Measurements from ENCODE around the gene FBXO8. TPM values are rescaled to one million over a fixed set of nuclear protein-coding genes. Genes with fewer than 3 reads are reported as not detected.

Gene FBXO8
- total and polyA plus RNA-seq, 9 donors: 12.0 to 22.0 (median 14.5) TPM

DNA sequence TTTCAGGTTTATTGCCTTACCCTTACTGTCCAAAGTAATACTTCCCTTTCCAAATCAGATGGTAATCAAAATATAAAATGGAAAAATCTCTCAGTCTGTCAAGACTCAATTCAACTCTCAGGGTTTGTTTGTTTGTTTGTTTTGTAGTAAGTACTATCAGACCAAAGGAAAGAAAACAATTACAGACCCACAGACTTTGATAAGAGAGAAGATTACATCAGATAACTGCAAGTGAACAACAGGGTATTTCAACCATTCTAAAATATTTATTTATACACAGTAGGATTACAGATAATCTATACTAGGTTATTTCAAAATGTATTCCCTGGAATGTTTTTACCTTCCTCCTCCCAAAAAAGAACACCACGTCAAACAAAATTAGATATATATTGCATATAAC, 28.9 kb downstream of the FBXO8 start:
- DNase-seq: no peak
- Histone ChIP-seq H3K9me3 (replicated peaks; ENCODE audit: control insufficient read depth, low read depth, low read length) (no peaks in the 10 kb centered on the region), H3K36me3 (ENCODE audit: control insufficient read depth, insufficient read depth, low read length) (no peaks in the 10 kb centered on the region), H3K27me3 (ENCODE audit: control insufficient read depth, insufficient read depth, low read length) (no peaks in the 10 kb centered on the region), H3K4me1 (ENCODE audit: control insufficient read depth, insufficient read depth, low read length) (peaks cover 3% of the 10 kb centered on the region), H3K4me3 (ENCODE audit: low read length) (no peak overlapping the region), H3K27ac (ENCODE audit: low read length) (no peak overlapping the region)
- WGBS (ENCODE audit: insufficient coverage): no CpG with 5 or more reads among the region's 1 CpG

DNA sequence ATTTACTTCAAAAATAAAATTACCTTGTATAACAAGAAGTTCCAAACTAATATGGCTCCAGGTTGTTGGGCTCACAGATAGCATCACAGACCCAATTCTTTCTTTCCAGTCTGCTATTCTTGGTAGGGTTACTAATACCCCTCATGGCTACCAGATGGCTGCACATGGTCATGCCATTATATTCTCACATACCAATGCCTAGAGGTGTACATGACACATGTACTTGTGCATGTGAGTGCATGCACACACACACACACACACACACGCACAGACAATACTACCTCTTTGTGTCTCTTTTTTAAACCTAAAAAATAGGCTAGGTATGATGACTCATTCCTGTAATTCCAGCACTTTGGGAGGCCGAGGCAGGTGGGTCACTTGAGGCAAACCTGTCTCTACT, 31.1 kb downstream of the FBXO8 start:
- Histone ChIP-seq H3K27me3 (ENCODE audit: control insufficient read depth, insufficient read depth, low read length) (no peaks in the 10 kb centered on the region), H3K27ac (ENCODE audit: low read length) (no peak overlapping the region), H3K4me1 (ENCODE audit: control insufficient read depth, insufficient read depth, low read length) (peaks cover 3% of the 10 kb centered on the region), H3K4me3 (ENCODE audit: low read length) (no peak overlapping the region), H3K9me3 (replicated peaks; ENCODE audit: control insufficient read depth, low read depth, low read length) (no peaks in the 10 kb centered on the region), H3K36me3 (ENCODE audit: control insufficient read depth, insufficient read depth, low read length) (no peaks in the 10 kb centered on the region)
- DNase-seq: no peak
- WGBS (ENCODE audit: insufficient coverage): 100% methylated on average over 1 of the region's 2 CpGs

DNA sequence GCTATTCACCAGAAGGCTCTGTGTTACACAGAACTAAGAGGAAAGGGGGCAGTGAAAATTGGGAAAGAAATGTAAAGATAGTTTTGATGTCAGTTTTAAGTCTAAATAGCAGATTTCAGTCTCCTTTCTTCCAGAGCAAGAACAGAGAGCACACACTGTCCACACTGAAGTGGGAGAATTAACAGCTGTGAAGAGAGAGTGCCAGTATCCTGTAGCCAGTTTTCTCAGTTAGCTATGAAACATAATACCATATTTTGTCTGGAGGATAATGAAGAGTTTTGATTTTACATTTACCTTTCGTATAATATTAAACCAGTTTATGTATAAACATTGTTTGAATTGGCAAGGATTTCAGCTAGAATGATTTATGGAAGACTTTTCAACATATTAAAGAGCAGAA, 35.1 kb downstream of the FBXO8 start:
- DNase-seq: peak; percentile 25
- no peak overlapping the region for H3K27ac ChIP-seq (ENCODE audit: low read length)
- H3K36me3 ChIP-seq (ENCODE audit: control insufficient read depth, insufficient read depth, low read length): no peaks in the 10 kb centered on the region
- no CpG with 5 or more reads among the region's 1 CpG for WGBS (ENCODE audit: insufficient coverage)
- H3K4me1 ChIP-seq (ENCODE audit: control insufficient read depth, insufficient read depth, low read length): no peaks in the 10 kb centered on the region
- no peaks in the 10 kb centered on the region for H3K27me3 ChIP-seq (ENCODE audit: control insufficient read depth, insufficient read depth, low read length)
- H3K4me3 ChIP-seq (ENCODE audit: low read length): no peak overlapping the region
- no peaks in the 10 kb centered on the region for H3K9me3 ChIP-seq (replicated peaks; ENCODE audit: control insufficient read depth, low read depth, low read length)

DNA sequence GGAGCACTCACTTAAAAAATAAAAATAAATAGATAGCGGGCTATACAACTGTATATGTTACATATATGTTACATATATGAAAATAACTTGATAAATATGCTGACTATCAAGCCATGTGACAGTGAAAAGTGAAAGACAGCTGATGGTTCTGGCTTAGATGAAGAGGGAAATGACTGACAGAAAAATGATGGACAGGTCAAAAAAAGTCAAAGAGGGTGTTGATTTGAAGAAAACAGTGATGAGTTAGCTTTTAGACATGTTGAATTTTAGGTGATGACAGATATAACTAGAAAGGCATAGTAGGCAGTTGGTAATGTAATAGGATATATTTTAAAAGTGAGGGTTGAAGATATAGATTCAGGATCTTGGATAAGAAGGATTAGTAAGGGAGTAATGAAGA, 37.8 kb downstream of the FBXO8 start:
- Histone ChIP-seq H3K4me3 (ENCODE audit: low read length) (no peak overlapping the region), H3K9me3 (replicated peaks; ENCODE audit: control insufficient read depth, low read depth, low read length) (no peaks in the 10 kb centered on the region), H3K27ac (ENCODE audit: low read length) (no peak overlapping the region), H3K4me1 (ENCODE audit: control insufficient read depth, insufficient read depth, low read length) (no peaks in the 10 kb centered on the region), H3K27me3 (ENCODE audit: control insufficient read depth, insufficient read depth, low read length) (no peaks in the 10 kb centered on the region), H3K36me3 (ENCODE audit: control insufficient read depth, insufficient read depth, low read length) (no peaks in the 10 kb centered on the region)
- no CpG with 5 or more reads among the region's 1 CpG for WGBS (ENCODE audit: insufficient coverage)
- DNase-seq: no peak

DNA sequence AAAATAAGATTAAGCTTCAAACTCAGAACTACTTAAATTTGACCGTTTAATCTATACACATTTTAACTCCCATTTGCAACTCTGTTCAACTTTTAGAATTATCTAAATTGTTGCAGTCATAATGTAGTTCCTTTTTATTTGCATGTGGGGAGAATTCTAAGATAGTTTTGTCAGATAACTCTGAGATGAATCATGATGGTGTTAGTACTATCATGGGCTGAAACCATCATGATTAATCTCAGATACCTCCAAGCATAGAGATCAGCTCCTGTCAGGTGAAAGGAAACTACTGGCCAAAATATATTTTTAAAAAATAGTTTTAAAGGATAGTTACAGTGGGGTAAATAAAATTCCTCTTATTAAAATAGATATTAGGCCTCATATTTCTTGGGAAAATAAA, 39.0 kb downstream of the FBXO8 start:
- Histone ChIP-seq H3K4me1 (ENCODE audit: control insufficient read depth, insufficient read depth, low read length) (no peaks in the 10 kb centered on the region), H3K36me3 (ENCODE audit: control insufficient read depth, insufficient read depth, low read length) (no peaks in the 10 kb centered on the region), H3K4me3 (ENCODE audit: low read length) (no peak overlapping the region), H3K27me3 (ENCODE audit: control insufficient read depth, insufficient read depth, low read length) (no peaks in the 10 kb centered on the region), H3K27ac (ENCODE audit: low read length) (no peak overlapping the region), H3K9me3 (replicated peaks; ENCODE audit: control insufficient read depth, low read depth, low read length) (no peaks in the 10 kb centered on the region)
- no peak for DNase-seq
- no CpG with 5 or more reads among the region's 1 CpG for WGBS (ENCODE audit: insufficient coverage)

DNA sequence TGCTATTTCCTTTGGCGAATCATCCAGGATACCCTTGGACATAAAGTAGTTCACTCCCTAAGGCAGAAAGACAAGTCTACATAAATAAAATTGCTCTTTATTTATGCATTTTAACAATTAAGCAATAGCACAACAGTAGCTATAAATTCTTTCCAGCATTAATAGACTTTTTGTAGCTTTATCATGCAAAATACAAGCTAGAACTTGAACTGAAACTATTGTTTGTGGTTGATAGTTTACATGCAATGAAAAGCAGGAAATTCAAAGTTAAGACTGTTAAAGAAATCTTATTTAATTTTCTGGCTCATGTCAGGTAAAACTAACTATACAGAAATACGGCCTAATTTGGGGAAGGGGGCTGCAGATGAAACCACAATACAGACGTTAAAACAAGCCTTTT, 42.3 kb downstream of the FBXO8 start:
- Histone ChIP-seq H3K9me3 (replicated peaks; ENCODE audit: control insufficient read depth, low read depth, low read length) (no peaks in the 10 kb centered on the region), H3K27ac (ENCODE audit: low read length) (no peak overlapping the region), H3K4me3 (ENCODE audit: low read length) (no peak overlapping the region), H3K36me3 (ENCODE audit: control insufficient read depth, insufficient read depth, low read length) (peaks cover 5% of the 10 kb centered on the region), H3K4me1 (ENCODE audit: control insufficient read depth, insufficient read depth, low read length) (no peaks in the 10 kb centered on the region), H3K27me3 (ENCODE audit: control insufficient read depth, insufficient read depth, low read length) (no peaks in the 10 kb centered on the region)
- no CpG with 5 or more reads among the region's 3 CpGs for whole genome bisulfite sequencing (ENCODE audit: insufficient coverage)
- no peak for DNase-seq

DNA sequence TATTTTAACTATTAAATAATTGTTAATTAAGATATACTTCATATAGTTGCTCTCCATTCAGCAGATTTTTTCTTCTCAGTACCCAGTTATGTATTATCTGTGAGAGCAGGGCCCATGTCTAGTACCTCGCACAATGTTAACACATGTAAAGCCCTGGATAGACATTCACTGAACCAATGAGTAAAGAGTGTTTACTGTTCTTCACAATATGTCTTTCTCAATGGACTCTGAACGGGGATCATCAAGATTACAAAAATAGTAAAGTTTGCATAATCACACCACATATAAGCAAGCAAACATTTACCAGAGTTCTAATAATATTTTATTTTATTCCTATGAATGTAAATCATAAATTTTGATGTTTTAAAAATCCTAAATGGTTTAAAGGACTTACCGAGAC, 47.1 kb downstream of the FBXO8 start:
- no peak for DNase-seq
- H3K9me3 ChIP-seq (replicated peaks; ENCODE audit: control insufficient read depth, low read depth, low read length): no peaks in the 10 kb centered on the region
- no peak overlapping the region for H3K27ac ChIP-seq (ENCODE audit: low read length)
- no CpG with 5 or more reads among the region's 3 CpGs for WGBS (ENCODE audit: insufficient coverage)
- H3K36me3 ChIP-seq (ENCODE audit: control insufficient read depth, insufficient read depth, low read length): peaks cover 7% of the 10 kb centered on the region
- no peak overlapping the region for H3K4me3 ChIP-seq (ENCODE audit: low read length)
- no peaks in the 10 kb centered on the region for H3K27me3 ChIP-seq (ENCODE audit: control insufficient read depth, insufficient read depth, low read length)
- no peaks in the 10 kb centered on the region for H3K4me1 ChIP-seq (ENCODE audit: control insufficient read depth, insufficient read depth, low read length)

DNA sequence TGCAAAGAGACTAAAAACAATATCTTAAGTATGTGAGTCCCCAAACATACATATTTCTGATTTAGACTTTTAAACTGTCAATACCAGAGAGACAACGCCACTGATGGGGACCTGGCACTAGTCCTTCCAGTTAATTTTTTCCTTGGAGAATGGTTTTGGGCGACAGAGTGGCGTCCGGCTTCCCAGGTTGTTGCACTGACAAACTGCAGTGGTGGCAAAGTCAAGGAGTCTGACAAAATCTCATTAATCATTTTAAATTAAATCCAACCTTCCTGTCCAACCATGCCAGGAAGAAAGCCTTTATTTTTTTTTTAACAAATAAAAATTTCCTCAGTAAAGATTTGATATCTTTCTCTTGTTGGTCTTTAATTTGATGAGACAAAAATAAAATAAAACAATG, 52.8 kb downstream of the FBXO8 start:
- H3K27me3 ChIP-seq (ENCODE audit: control insufficient read depth, insufficient read depth, low read length): peaks cover 2% of the 10 kb centered on the region
- no peak overlapping the region for H3K27ac ChIP-seq (ENCODE audit: low read length)
- no peak for DNase-seq
- H3K4me1 ChIP-seq (ENCODE audit: control insufficient read depth, insufficient read depth, low read length): no peaks in the 10 kb centered on the region
- H3K4me3 ChIP-seq (ENCODE audit: low read length): no peak overlapping the region
- WGBS (ENCODE audit: insufficient coverage): 67% methylated on average over 3 of the region's 4 CpGs
- H3K9me3 ChIP-seq (replicated peaks; ENCODE audit: control insufficient read depth, low read depth, low read length): no peaks in the 10 kb centered on the region
- peaks cover 2% of the 10 kb centered on the region for H3K36me3 ChIP-seq (ENCODE audit: control insufficient read depth, insufficient read depth, low read length)

DNA sequence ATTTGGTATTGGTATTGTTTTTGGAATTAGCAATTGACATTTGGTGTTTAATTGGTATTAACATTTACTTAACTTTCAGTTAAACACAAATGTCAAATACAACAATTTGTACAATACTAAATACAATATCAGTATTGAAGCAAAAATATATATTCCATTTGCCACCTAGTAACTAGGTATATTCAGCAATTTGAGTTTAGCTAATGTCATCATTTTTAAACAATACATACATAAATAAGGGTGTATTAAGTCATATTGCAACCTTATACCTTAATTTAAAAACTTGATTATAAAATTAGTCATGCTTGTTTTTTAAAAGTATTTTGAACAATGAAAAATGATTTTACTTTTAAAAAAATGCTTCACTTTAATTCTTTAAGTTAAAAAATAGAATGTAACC, 53.3 kb downstream of the FBXO8 start:
- H3K36me3 ChIP-seq (ENCODE audit: control insufficient read depth, insufficient read depth, low read length): peaks cover 2% of the 10 kb centered on the region
- no peaks in the 10 kb centered on the region for H3K9me3 ChIP-seq (replicated peaks; ENCODE audit: control insufficient read depth, low read depth, low read length)
- H3K4me1 ChIP-seq (ENCODE audit: control insufficient read depth, insufficient read depth, low read length): no peaks in the 10 kb centered on the region
- peaks cover 2% of the 10 kb centered on the region for H3K27me3 ChIP-seq (ENCODE audit: control insufficient read depth, insufficient read depth, low read length)
- no peak overlapping the region for H3K27ac ChIP-seq (ENCODE audit: low read length)
- DNase-seq: no peak
- no peak overlapping the region for H3K4me3 ChIP-seq (ENCODE audit: low read length)

DNA sequence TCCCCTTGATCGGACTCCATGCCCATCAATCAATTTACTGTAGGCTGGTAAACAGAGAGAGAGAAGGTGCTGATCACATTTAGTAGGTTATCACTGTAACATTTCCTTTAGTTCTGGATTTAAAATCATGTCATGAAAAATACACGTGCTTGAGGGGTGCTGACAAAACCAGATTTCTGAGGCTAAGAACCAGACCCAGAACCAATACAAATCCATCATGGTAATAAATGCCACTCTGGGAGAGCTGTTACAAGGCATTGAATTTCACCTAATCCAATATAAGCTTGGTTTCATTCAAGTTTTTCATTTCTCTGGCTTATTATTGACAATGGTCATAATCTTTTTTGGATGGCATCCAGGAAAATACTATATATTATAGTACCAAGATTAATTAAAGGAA, 54.5 kb downstream of the FBXO8 start:
- no peak overlapping the region for H3K4me3 ChIP-seq (ENCODE audit: low read length)
- no peaks in the 10 kb centered on the region for H3K9me3 ChIP-seq (replicated peaks; ENCODE audit: control insufficient read depth, low read depth, low read length)
- peaks cover 2% of the 10 kb centered on the region for H3K27me3 ChIP-seq (ENCODE audit: control insufficient read depth, insufficient read depth, low read length)
- no peak for DNase-seq
- H3K27ac ChIP-seq (ENCODE audit: low read length): no peak overlapping the region
- no peaks in the 10 kb centered on the region for H3K36me3 ChIP-seq (ENCODE audit: control insufficient read depth, insufficient read depth, low read length)
- no CpG with 5 or more reads among the region's 2 CpGs for WGBS (ENCODE audit: insufficient coverage)
- H3K4me1 ChIP-seq (ENCODE audit: control insufficient read depth, insufficient read depth, low read length): no peaks in the 10 kb centered on the region

DNA sequence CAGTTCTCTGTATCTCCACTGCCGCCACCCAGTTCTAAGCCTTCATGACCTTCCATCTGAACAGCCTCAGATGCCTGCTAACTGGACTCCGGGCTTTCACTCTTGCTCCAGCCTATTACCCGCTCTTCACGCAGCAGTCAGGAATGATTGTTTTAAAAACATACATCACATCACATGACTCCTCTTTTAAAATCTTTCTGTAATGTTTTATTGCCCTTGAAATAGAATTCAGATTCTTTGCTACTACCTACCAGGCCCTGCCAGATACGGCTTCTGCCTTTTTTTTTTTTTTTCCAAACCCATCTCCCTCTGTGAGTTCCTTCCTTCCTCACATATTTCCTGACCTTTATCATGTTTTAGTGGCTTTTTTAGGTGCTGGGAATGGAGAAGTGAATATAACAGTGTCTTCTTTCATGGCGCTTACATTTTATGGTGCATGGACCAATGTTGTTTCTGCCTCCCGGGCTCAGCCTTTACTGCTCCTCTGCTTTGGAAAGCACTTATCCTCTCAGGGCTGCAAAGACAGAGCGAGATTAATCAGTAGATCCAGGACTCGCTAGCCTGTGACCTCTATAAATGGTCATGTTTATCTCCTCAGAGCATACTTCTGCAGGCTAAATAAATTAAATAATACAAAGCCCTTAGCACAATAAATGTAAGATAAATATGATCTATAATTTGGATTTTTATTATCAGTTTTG, 58.0 kb downstream of the FBXO8 start:
- H3K4me1 ChIP-seq (ENCODE audit: control insufficient read depth, insufficient read depth, low read length): no peaks in the 10 kb centered on the region
- no peak overlapping the region for H3K4me3 ChIP-seq (ENCODE audit: low read length)
- H3K27me3 ChIP-seq (ENCODE audit: control insufficient read depth, insufficient read depth, low read length): peaks cover 9% of the 10 kb centered on the region
- H3K27ac ChIP-seq (ENCODE audit: low read length): no peak overlapping the region
- H3K9me3 ChIP-seq (replicated peaks; ENCODE audit: control insufficient read depth, low read depth, low read length): no peaks in the 10 kb centered on the region
- H3K36me3 ChIP-seq (ENCODE audit: control insufficient read depth, insufficient read depth, low read length): no peaks in the 10 kb centered on the region
- WGBS (ENCODE audit: insufficient coverage): 75% methylated on average over 2 of the region's 9 CpGs
- no peak for DNase-seq

All from muscle of leg (tissue), 11 donors.